ENCODE data around the gene USP8. TPM values are rescaled to one million over a fixed set of nuclear protein-coding genes. Genes with fewer than 3 reads are reported as not detected.
"Not testable (repeated sequence)": the region's sequence is repeated elsewhere in the genome, so short reads cannot be mapped to it uniquely, and the experiment has no call there.

Gene USP8
- total RNA-seq, 4 donors from 2014 or later = 37.6 to 170 (median 85.6) TPM

DNA sequence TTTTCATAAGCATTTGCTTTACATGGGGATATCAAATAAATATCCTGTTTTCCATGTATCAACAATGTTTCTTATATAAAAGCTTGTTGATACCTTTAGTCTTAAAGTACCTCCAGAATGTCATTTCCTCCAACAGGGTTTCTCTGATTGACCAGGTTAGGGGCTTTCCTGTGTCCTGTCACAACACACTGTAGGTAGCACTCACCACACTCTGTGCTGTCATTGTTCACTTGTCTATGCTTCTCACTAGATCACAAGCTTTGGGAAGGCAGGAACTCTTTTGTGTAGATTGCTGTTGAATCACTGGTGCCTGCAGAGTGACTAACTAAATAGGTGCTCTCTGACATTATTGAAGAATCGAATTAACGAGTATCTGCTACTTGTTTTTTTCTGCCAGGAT is 72.5 kb downstream of the USP8 start:
- Histone ChIP-seq H3K36me3 (no peaks in the 10 kb centered on the region), H3K4me3 (no peak overlapping the region), H3K27me3 (no peaks in the 10 kb centered on the region), H3K4me1 (no peaks in the 10 kb centered on the region), H3K27ac (no peak overlapping the region), H3K9me3 (no peaks in the 10 kb centered on the region)
- TF ChIP-seq, protein P1, sequence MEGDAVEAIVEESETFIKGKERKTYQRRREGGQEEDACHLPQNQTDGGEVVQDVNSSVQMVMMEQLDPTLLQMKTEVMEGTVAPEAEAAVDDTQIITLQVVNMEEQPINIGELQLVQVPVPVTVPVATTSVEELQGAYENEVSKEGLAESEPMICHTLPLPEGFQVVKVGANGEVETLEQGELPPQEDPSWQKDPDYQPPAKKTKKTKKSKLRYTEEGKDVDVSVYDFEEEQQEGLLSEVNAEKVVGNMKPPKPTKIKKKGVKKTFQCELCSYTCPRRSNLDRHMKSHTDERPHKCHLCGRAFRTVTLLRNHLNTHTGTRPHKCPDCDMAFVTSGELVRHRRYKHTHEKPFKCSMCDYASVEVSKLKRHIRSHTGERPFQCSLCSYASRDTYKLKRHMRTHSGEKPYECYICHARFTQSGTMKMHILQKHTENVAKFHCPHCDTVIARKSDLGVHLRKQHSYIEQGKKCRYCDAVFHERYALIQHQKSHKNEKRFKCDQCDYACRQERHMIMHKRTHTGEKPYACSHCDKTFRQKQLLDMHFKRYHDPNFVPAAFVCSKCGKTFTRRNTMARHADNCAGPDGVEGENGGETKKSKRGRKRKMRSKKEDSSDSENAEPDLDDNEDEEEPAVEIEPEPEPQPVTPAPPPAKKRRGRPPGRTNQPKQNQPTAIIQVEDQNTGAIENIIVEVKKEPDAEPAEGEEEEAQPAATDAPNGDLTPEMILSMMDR (IDR thresholded peaks at IDR 0.05) = no peak
- no peak for TF ChIP-seq POLR2A (IDR thresholded peaks at IDR 0.05)
- intact Hi-C loops (cut with DNase I; ENCODE audit: low total_unique reads) = no loop called here
- DNase-seq = no peak

DNA sequence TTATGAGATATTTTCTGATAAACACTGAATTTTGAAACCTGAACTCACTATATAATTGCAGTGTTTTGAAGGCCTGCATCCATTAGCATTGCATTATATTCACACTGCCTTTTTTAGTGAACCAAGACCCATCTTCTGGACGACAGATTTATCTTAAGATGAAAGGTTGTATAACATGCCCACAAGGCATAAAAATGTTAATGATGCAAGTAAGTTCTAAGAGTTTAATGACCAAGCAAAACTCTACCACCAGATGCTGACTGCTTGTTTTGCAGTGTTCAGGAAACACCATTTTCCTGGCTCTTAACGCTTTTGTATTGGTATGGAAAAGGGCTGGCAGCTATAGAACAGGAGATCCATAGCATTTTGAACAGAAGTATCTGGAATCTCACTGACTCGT is 76.1 kb downstream of the USP8 start:
- Histone ChIP-seq H3K4me3 (no peak overlapping the region), H3K27me3 (no peaks in the 10 kb centered on the region), H3K36me3 (no peaks in the 10 kb centered on the region), H3K4me1 (no peaks in the 10 kb centered on the region), H3K27ac (no peak overlapping the region), H3K9me3 (no peaks in the 10 kb centered on the region)
- no peak for TF ChIP-seq POLR2A (IDR thresholded peaks at IDR 0.05)
- TF ChIP-seq, protein P1 (IDR thresholded peaks at IDR 0.05) = no peak
- no peak for DNase-seq
- intact Hi-C loops (cut with DNase I; ENCODE audit: low total_unique reads) = no loop called here

DNA sequence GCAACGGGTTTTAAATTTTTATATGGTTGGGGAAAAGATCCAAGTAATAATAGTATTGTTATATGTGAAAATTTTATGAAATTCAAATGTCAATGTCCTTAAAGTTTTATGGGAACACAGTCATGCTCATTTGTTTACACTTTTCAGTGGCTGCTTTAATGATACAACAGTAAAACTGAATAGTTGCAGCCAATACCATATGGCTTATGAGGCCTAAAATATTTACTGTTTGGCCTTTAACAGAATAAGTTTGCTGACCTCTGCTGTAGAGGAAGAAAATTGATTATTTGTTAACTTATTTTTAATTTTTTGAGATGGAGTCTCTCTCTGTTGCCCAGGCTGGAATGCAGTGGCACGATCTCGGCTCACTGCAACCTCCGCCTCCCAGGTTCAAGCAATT is 77.6 kb downstream of the USP8 start:
- H3K36me3 ChIP-seq = no peaks in the 10 kb centered on the region

DNA sequence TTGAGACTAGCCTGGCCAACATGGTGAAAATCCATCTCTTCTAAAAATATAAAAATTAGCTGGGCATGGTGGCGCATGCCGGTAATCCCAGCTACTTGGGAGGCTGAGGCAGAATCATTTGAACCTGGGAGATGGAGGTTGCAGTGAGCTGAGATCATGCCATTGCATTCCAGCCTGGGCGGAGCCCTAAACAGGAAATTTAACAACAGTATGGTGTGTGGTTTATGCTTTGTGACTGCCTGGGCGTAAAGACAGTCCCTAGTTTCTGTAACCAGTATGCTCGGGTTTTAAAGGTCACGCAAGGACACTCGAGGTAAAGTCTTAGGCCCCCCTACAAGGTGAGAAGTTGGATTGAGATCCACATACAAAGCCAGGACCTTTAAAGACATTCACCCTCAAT is 78.9 kb downstream of the USP8 start:
- no peak for DNase-seq
- Histone ChIP-seq H3K4me3 (no peak overlapping the region), H3K27ac (no peak overlapping the region), H3K9me3 (no peaks in the 10 kb centered on the region), H3K27me3 (no peaks in the 10 kb centered on the region), H3K4me1 (no peaks in the 10 kb centered on the region), H3K36me3 (no peaks in the 10 kb centered on the region)
- no peak for TF ChIP-seq POLR2A (IDR thresholded peaks at IDR 0.05)
- TF ChIP-seq, protein P1 (IDR thresholded peaks at IDR 0.05) = no peak
- intact Hi-C loops (cut with DNase I; ENCODE audit: low total_unique reads) = no loop called here

More for the DNA sequence above, 77.6 kb downstream of the USP8 start:
- Histone ChIP-seq H3K4me1 (no peaks in the 10 kb centered on the region), H3K27me3 (no peaks in the 10 kb centered on the region), H3K4me3 (no peak overlapping the region), H3K27ac (no peak overlapping the region), H3K9me3 (no peaks in the 10 kb centered on the region)
- TF ChIP-seq, protein P1 (IDR thresholded peaks at IDR 0.05) = no peak
- no peak for TF ChIP-seq POLR2A (IDR thresholded peaks at IDR 0.05)
- intact Hi-C loops (cut with DNase I; ENCODE audit: low total_unique reads) = no loop called here
- no peak for DNase-seq

DNA sequence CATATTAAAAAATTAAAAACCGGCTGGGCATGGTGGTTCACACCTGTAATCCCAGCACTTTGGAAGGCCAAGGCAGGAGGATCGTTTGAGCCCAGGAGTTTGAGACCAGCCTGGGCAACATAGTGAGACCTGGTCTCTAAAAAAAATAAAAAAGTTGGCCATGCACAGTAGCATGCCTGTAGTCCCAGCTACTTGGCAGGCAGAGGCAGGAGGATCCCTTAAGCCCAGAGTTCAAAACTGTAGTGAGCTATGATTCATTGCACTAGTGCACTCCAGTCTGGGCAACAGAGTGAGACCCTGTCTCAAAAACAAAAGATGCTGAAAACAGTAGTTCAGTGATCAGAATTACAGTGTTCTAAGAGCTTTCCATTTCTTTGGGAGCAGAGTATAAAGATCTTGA is 81.5 kb downstream of the USP8 start:
- DNase-seq; H3K4me1 ChIP-seq; H3K4me3 ChIP-seq; H3K27me3 ChIP-seq; H3K27ac ChIP-seq; H3K36me3 ChIP-seq; intact Hi-C loops (cut with DNase I; ENCODE audit: low total_unique reads); H3K9me3 ChIP-seq: not testable (repeated sequence)

DNA sequence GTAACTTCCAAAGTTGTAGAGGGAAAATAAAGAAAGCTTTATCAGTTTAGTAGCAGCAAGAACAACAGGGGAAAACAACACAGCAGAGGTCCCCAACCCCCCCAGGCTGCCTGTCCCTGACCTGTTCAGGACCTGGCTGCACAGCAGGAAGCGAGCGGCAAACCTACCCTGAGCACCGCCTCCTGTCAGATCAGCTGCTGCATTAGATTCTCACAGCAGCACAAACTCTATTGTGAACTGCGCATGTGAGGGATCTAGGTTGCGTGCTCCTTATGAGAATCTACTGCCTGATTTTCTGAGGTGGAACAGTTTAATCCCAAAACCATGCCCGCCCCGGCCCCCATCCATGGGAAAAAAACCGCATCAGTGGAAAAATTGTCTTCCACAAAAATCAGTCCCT is 81.9 kb downstream of the USP8 start:
- TF ChIP-seq POLR2A (IDR thresholded peaks at IDR 0.05) = no peak
- TF ChIP-seq, protein P1 (IDR thresholded peaks at IDR 0.05) = no peak
- Histone ChIP-seq H3K9me3 (no peaks in the 10 kb centered on the region), H3K4me3 (no peak overlapping the region), H3K4me1 (no peaks in the 10 kb centered on the region), H3K27me3 (no peaks in the 10 kb centered on the region), H3K36me3 (no peaks in the 10 kb centered on the region), H3K27ac (no peak overlapping the region)
- intact Hi-C loops (cut with DNase I; ENCODE audit: low total_unique reads) = no loop called here
- DNase-seq = no peak
